ENCODE measurements around the gene ACP4.
"Not testable (repeated sequence)": the region's sequence is repeated elsewhere in the genome, so short reads cannot be mapped to it uniquely, and the experiment has no call there.

The ACP4 gene

DNA sequence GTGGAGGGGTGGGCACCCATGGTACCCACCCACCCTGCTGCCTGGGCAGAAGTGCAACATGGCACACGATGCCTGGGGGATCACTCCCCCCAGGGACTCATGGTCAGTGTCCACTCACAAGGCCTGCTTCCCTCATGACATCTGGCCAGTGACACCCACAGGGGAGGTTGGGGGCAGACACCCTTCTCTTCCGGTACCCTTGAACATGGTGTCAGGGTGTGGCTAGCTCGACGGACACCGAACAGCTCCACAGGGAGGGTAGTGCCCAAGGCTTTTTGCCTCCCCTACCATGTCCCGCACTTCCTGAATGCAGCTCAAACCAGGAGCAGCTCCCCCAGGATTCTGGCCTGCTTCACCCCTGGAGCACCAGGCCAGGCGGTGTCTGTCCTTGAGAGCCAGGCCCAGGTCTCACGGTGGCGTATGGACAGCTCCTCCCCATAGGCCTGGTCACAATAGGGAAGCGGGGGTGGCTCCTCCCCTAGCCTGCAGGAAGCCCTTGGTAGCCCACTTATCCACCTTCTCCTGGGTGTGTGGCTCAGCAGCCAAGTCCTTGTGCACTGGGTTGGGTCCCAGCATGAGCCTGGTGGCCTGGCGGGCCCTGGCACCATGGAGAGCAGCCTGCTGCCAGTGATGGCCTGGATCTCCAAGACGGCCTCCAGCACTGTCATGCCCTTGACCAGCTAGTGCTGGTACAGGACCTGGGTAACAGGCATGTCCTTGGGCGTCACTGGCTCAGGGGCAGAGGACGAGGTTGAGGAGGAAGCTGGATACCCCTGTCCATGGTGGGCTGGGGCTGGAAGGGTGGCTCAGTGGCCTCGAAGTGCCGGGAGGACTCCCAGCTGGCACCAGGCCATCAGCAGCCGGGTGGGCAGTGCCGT, 7.8 kb downstream of the ACP4 start:
- ATAC-seq, result no peak

DNA sequence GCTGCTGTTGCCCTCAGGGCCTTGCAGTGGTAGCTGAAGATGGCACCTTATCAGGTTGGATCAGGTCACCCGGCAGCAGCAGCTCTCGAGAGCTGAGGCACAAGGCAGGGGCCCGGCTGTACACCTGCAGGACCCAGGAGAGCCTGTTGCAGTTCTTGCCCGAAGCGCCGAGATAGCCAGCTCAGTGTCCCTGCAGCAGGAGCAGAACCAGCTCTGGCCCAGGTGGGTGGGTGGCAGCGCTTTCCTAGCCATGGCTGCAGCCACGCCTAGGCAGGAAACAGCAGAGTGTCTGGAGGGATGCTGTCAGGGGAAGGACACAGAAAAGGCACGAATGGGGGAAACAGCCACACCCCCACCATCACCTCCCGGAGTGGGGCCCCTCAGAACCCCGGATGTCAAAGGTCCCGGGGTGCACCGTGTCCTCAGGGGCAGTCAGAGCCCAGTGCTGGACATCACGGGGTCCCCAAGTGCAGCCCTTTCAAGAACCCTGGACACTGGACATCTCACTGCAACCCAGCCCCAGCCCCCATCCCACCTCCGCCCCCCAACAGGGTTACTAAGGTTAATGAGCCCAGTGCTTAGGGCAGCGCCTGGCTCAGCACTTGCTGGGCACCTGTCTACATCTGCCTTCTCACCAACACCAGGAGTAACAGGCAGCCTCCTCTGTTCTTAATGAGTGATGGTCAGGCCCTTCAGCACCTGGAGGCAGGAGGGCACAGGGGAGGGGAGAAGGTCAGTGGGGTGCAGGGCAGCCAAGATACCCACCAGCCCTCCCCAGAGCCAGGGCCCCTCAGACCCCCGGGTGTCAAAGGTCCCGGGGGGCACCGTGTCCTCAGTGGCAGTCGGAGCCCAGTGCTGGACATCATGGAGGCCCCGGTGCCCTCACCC, 8.7 kb downstream of the ACP4 start:
- no peak for ATAC-seq

- ATAC-seq, result no peak
Measured at GRCh38 chr19:50799547-50799851, 9.3 kb downstream of the ACP4 start.

DNA sequence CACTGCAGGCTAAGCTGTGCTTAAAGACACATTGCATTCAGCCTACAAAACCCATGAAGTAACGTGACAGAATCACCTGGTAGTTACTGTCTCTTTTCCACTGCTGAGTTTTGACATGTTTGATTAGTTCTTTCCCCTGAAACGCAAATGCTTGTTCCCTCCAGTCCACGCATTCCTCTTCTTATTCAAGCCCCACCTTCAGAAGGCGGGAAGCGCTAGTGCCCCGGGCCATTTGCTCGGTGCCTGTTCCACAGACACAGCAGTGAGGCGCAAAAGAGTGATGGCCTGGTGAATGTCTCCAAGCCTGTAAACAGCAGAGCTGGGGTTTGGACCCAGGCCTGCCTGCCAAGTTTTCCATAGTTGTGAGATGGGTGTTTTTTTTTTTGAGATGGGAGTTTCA, 10.9 kb downstream of the ACP4 start:
- no peak for ATAC-seq

DNA sequence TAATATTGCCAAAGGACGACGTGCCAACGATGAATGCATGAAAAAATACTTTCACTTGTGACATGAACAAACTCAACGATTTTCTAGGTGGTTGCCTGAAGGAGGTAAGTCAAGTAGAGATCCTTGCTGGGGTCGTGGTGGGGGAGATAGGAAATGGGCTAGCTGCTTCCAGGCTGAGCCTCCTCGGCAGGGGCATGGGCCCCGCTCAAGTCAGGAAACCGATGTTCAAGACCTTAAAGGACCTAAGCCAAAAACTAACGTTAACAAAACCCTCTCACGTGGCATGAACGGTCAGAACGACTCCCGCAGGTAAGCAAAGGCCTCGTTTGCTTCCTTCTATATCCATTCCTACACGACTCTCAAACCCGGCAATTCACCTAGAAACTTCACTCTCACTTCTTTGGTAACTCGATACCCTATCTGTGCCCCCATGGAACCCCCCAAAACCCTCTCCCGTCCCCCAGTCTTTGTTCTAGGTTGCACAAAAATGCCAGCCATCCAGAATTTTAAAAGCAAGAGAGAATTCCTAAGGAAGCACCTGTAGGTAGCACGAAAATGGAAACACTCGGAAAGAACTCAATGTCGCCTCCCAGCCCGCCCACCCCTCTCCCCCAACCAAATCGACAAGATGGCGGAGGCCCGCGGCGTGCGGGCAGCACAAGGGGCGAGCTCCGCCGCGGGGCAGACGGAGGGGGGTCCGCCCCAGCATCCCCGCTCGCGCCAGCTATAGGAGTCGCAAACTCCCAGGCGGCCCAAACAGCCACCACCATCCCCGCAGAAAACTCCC, 13.6 kb downstream of the ACP4 start:
- peak; percentile 8 to 12 for ATAC-seq

DNA sequence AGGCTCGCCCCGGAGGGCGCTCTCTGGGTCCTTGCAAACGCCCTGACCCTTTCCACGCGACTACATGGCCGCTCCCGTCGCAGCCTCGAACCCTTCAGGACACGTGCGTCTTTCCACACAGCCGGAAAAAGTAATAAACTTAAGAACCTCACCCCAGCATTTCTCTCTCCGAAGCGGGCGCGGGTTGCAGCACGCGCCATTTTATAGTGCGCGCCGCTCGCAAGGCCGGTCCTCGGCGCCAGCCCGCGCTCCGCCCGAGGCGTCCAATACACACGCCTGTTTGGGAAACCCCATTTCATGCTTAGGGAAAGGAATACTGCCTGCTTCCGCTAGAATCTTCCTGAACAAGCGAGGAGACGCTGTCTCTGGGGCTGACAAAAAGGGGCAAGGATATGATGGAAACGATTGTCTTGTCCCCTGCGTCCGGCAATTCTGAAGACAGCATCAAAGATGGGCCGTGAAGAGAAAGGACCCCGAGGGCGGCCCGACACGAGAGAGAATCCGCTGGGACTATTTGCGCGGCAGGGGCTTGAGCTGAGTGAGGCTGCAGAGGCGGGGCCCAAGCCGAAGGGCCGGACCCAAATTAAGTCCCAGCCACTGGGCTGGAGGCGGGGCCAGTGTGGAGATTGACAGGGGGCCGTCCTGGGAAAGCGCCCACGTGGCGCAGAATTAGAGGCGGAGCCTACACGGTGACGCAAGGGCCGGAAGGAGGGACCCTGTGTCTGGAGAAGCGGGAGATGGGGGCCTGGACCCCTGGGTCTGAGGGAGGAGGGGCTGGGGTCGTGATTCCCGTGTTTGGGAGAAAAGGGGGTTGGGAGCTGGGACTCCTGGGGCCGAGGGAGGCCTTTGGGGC, 14.4 kb downstream of the ACP4 start:
- ATAC-seq, result peak; percentile 95 to 96

GRCh38 chr19:50808856-50809255, 18.6 kb downstream of the ACP4 start:
- ATAC-seq, result no peak

- ATAC-seq, result not testable (repeated sequence)
Measured at GRCh38 chr19:50811622-50812238, 21.5 kb downstream of the ACP4 start.

DNA sequence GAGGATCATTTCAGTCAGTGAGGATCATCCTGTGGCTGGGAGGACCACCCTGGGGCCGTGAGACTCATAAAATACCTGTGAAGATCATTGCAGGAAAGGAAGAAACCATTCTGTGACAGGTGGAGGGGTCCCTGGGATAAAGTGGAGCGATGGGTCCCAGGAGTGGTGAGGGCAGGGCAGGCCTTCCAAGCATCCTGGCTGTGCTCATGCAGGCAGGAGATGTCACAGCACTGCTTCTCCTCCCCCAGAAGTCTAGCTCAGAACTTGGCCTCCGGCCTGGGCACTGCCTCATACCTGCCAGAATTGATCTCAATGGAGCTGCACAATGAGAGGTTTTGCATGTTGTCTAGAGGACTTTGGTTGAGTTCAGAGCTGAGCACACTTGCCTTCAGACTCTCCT, 22.3 kb downstream of the ACP4 start:
- ATAC-seq, result no peak

DNA sequence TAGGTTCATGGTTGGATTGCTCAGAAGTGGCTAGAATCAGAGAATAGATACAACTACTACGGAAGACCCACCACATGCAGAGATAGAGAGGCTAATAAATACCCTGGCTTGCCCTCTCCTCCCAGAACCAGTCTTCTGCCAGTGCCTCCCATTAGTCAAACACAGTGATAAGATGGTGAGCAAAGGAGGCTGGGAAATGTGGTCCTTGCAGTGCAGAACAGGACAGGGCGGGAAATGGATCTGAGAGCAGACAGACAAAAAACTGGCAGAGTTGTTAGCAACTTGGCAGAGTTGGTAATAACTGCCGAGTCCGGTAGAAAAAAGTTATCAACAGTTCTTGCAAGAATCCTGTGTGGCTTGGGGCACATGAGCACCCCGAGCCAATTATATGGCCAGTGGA, 24.7 kb downstream of the ACP4 start:
- no peak for ATAC-seq

DNA sequence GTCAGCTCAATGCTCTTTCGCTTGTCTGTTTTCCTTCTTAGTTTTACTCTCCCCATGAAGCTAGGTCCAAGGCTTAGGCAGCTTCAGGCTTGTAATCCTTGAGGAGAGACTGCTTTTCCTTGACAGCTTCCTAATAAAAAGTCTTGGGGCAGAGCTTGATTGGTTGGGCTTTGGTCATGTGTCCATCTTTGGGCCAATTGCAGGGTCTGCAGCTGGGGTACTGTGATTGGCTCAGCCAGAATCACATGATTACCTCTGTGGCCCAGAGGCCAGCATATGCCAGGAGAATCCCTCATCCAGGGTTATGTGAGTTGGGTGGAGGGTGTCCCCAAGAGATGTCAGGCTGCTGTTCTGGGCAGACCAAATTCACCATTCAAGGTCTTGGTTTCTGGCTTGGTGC, 25.2 kb downstream of the ACP4 start:
- no peak for ATAC-seq

- ATAC-seq, result peak; percentile 46 to 56
Measured at GRCh38 chr19:50817941-50818858, 28.0 kb downstream of the ACP4 start.

GRCh38 chr19:50818859-50819472, 28.8 kb downstream of the ACP4 start:
- ATAC-seq, result no peak

- ATAC-seq, result no peak
Measured at GRCh38 chr19:50819636-50820035, 29.4 kb downstream of the ACP4 start.

GRCh38 chr19:50820086-50820485, 29.9 kb downstream of the ACP4 start:
- ATAC-seq, result no peak

DNA sequence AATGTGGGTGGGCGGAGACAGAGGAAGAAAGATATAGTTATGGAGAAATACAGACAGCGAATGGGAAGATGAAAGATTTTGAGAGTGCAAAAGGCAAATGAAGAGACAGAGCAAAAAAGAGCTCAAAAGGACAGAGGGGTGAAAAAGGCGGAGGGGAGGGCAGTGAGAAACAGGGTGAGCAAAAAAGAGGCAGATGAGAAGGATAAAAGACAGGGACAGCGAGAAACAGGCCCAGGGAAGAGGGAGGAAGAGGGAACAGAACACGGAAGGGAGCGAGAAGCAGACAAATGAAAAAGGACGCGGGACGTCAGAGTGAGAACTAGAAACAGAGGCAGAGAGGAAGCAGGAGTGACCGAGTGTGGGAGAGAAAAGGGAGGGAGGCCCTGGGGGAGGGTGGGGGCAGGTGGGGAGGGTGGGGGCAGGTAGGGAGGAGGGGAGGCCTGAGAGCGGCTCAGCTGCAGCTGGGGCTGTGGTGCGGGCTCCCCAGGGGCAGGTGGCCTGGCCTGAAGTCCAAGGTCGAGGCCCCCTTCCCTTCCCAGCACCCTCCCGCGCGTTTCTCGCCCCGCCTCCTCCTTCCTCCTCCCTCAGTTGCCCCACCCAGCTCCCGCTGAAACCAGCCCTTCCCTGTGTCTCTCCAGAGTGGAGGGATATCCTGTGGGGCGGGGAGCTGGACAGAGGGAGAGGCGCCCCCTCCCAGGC, 30.5 kb downstream of the ACP4 start:
- ATAC-seq, result no peak

GRCh38 chr19:50821248-50821612, 31.0 kb downstream of the ACP4 start:
- no peak for ATAC-seq

DNA sequence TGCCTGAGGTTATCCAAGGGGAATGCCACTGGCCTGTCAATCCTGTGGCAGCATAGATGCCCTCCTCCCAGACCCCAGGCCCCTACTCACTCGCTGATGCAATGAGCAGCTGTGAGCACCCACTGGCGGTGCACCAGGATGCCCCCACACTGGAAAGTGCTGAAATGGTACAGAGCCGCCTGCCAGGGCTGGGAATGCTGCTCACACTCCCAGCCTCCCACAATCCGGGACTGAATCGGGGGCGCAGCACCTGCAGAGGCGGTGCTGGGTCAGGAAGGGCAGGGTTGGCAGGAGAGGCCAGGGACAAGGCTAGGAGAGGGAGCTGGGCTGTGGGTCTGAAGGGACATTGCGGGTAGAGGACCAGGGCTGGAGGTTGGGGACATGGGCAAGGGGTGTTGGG, 31.4 kb downstream of the ACP4 start:
- ATAC-seq, result no peak

DNA sequence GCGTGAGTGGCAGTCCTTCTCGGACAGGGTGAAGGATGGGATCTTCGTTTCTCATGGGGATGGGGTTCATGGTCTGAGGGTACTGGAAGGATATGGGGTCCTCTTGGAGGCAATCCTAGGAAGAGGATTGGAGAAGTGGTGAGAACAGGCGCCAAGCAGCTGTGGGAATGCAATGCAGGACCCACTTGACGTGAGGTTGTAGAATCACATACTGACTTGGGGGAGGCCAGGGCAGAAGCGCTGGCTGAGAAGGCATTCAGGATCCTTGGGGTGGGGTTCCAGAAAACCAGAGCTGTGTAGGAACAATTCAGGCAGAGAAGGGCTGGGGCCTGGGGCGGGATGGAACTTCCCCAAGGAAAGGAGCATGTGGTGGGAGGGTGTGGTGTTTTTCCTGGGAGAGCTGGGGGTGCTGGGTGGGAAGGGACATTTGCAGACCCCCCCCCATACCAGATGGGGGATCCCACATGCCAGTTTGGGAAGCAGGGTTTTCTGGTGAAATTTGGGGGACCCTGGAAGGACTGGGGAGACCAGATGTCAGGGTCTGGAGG, 32.5 kb downstream of the ACP4 start:
- ATAC-seq, result no peak
